ENCODE data around the gene ADGRD1.
"Not testable (repeated sequence)": the region's sequence is repeated elsewhere in the genome, so short reads cannot be mapped to it uniquely, and the experiment has no call there.

The ADGRD1 gene

GRCh38 chr12:130933269-130933995, 20.3 kb upstream of the ADGRD1 start:
- intact Hi-C loops (cut with DNase I; ENCODE audit: low total_unique reads), result no loop called here
- Histone ChIP-seq H3K4me3 (no peak overlapping the region), H3K4me1 (no peaks in the 10 kb centered on the region), H3K27ac (no peak overlapping the region), H3K36me3 (no peaks in the 10 kb centered on the region), H3K9me3 (peaks cover 0 to 5% (median 0%) of the 10 kb centered on the region in 3 donors), H3K27me3 (peaks cover 0 to 21% of the 10 kb centered on the region in 2 donors)
- TF ChIP-seq, protein P1, sequence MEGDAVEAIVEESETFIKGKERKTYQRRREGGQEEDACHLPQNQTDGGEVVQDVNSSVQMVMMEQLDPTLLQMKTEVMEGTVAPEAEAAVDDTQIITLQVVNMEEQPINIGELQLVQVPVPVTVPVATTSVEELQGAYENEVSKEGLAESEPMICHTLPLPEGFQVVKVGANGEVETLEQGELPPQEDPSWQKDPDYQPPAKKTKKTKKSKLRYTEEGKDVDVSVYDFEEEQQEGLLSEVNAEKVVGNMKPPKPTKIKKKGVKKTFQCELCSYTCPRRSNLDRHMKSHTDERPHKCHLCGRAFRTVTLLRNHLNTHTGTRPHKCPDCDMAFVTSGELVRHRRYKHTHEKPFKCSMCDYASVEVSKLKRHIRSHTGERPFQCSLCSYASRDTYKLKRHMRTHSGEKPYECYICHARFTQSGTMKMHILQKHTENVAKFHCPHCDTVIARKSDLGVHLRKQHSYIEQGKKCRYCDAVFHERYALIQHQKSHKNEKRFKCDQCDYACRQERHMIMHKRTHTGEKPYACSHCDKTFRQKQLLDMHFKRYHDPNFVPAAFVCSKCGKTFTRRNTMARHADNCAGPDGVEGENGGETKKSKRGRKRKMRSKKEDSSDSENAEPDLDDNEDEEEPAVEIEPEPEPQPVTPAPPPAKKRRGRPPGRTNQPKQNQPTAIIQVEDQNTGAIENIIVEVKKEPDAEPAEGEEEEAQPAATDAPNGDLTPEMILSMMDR (IDR thresholded peaks at IDR 0.05), result no peak
- no peak for DNase-seq

- Histone ChIP-seq H3K36me3 (no peaks in the 10 kb centered on the region), H3K9me3 (peaks cover 0 to 5% (median 0%) of the 10 kb centered on the region in 3 donors), H3K4me1 (no peaks in the 10 kb centered on the region), H3K27ac (no peak overlapping the region), H3K4me3 (no peak overlapping the region), H3K27me3 (peaks cover 0 to 19% of the 10 kb centered on the region in 2 donors)
- TF ChIP-seq, protein P1 (IDR thresholded peaks at IDR 0.05), result no peak
- intact Hi-C loops (cut with DNase I; ENCODE audit: low total_unique reads), result no loop called here
- no peak for DNase-seq
Measured at GRCh38 chr12:130934753-130935152, 19.0 kb upstream of the ADGRD1 start.

DNA sequence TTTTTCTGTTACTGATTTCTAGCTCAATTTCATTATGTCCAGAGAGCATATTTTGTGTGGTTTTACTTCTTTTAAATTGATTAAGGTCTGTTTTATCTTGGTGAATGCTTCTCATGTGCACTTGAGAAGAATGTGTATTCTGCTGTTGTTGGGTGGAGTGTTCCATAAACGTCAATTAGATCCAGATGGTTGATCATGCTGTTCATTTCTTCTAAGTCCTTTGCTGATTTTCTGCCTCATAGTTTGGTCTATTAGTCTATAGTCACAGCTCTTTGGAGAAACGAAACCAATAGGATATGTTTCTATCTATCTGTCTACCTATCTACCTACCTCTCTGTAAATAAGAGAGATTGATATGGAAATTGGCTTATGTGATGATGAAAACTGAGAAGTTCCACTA, 17.1 kb upstream of the ADGRD1 start:
- no peak overlapping the region for H3K4me3 ChIP-seq
- no peaks in the 10 kb centered on the region for H3K36me3 ChIP-seq
- intact Hi-C loops (cut with DNase I; ENCODE audit: low total_unique reads), result no loop called here
- H3K27me3 ChIP-seq, result peaks cover 0 to 11% of the 10 kb centered on the region in 2 donors
- TF ChIP-seq, protein P1 (IDR thresholded peaks at IDR 0.05), result no peak
- no peak for DNase-seq
- no peak overlapping the region for H3K27ac ChIP-seq
- peaks cover 0 to 5% (median 3%) of the 10 kb centered on the region in 3 donors for H3K9me3 ChIP-seq
- no peaks in the 10 kb centered on the region for H3K4me1 ChIP-seq

DNA sequence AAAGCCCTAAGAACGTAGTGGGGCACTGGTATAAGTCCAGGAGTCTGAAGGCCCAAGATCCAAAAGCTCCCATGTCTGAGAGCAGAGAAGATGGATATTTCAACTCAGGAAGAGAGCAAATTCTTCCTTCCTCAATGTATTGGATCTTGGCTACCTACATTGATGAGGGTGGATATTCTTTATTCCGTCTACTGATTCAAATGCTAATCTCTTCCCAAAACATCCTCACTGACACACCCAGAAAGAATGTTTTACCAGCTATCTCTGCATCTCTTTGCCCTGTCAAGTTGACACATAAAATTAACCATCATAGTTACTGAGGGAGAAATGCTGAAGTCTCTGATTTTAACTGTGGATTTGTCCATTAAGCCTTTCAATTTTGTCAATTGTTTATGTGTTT, 16.6 kb upstream of the ADGRD1 start:
- H3K36me3 ChIP-seq, result no peaks in the 10 kb centered on the region
- H3K27me3 ChIP-seq, result peaks cover 0 to 11% of the 10 kb centered on the region in 2 donors
- H3K4me3 ChIP-seq, result no peak overlapping the region
- H3K4me1 ChIP-seq, result no peaks in the 10 kb centered on the region
- no peak for DNase-seq
- intact Hi-C loops (cut with DNase I; ENCODE audit: low total_unique reads), result no loop called here
- H3K27ac ChIP-seq, result no peak overlapping the region
- peaks cover 0 to 5% (median 5%) of the 10 kb centered on the region in 3 donors for H3K9me3 ChIP-seq
- TF ChIP-seq, protein P1 (IDR thresholded peaks at IDR 0.05), result no peak

- H3K36me3 ChIP-seq; intact Hi-C loops (cut with DNase I; ENCODE audit: low total_unique reads); H3K27ac ChIP-seq; H3K4me3 ChIP-seq; DNase-seq; H3K9me3 ChIP-seq; H3K4me1 ChIP-seq: not testable (repeated sequence)
- H3K27me3 ChIP-seq, result peaks cover 0 to 11% of the 10 kb centered on the region in 2 donors
Measured at GRCh38 chr12:130937546-130937945, 16.2 kb upstream of the ADGRD1 start.

DNA sequence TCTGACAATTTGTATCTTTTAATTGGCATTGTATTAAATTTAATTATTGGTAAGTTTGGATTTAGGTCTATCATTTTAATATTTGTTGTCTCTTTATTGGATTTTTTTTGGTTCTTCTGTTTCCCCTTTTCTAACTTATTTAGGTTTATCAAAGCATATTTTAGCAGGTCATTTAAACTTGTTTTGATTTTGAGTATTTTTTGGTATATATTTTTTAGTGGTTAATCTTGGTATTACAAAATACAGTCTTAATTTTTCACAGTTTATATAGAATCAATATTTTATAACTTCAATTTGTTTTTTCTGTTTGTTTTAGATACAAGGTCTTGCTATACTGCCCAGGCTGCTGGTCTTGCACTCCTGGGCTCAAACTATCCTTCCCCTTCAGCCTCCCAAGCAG, 15.5 kb upstream of the ADGRD1 start:
- no peak for DNase-seq
- no peak overlapping the region for H3K27ac ChIP-seq
- no peak overlapping the region for H3K4me3 ChIP-seq
- peaks cover 0 to 10% of the 10 kb centered on the region in 2 donors for H3K27me3 ChIP-seq
- TF ChIP-seq, protein P1 (IDR thresholded peaks at IDR 0.05), result no peak
- intact Hi-C loops (cut with DNase I; ENCODE audit: low total_unique reads), result no loop called here
- no peaks in the 10 kb centered on the region for H3K4me1 ChIP-seq
- no peaks in the 10 kb centered on the region for H3K36me3 ChIP-seq
- H3K9me3 ChIP-seq, result peaks cover 0 to 5% (median 5%) of the 10 kb centered on the region in 3 donors

Data from tibial artery (tissue), 4 donors.